Measurements from ENCODE around the gene FAM161B.
"Not testable (repeated sequence)": the region's sequence is repeated elsewhere in the genome, so short reads cannot be mapped to it uniquely, and the experiment has no call there.

The FAM161B gene

DNA sequence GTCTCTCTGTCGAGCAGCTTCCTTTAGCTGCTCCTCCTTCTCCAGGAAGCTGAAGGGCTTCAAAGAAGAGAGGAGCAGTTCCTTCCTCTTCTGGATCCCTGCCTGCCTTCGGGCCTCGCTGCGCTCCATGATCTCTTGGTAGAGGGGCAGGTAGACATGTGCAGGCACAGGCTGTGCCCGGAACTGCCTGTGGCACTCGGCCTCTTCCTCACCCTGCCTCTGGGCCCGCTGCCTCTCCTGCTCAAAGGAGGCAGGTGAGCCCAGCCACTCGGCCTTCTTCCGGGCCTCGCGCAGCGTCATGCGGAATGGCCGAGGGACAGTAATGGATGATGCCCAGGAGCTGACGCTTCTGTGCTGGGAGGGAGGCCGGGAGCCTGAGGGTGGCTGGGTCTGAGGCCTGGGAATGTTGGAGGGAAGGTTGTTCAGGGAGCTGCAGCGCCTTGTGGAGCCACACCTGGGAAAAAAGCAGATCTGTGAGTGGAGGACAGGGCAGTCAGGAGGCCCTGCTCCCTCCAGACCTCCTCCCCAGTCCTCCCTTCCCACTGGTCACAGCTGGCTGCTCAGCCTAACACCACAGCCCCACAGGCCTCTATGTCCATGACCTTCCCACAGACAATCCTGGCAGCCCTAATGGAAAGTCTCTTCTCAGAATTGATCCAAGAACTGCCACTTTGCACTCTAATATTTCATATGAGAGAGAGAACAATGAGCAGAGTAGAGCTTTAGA lies 5.3 kb downstream of the FAM161B start:
- intact Hi-C loops (cut with DNase I), result loop anchor here (10.0 kb wide), 1 partner anchor 230 kb away; the partner anchor contains the start of gene PNMA1
- no peak for DNase-seq

DNA sequence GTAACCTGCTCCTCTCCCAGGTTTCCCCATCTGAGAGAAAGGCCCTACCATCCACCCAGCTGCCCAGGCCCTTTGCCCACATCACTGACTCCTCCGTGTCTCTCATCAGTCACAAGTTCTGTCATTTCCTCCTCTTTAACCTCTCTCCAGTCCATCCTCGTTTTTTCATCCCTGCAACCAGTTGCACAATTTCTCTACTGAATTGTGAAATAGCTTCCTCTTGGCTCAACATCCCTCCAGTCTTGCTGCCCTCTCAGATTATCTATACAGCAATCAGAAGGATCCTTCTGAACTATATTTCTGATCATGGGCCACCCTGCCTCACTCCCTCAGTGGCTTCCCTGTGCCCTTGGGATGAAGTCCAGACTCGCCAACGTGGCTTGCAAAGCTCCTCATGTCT lies 6.8 kb downstream of the FAM161B start:
- no peak for DNase-seq
- intact Hi-C loops (cut with DNase I), result loop anchor here (10.0 kb wide), 1 partner anchor 228 kb away; the partner anchor contains the start of gene PNMA1

DNA sequence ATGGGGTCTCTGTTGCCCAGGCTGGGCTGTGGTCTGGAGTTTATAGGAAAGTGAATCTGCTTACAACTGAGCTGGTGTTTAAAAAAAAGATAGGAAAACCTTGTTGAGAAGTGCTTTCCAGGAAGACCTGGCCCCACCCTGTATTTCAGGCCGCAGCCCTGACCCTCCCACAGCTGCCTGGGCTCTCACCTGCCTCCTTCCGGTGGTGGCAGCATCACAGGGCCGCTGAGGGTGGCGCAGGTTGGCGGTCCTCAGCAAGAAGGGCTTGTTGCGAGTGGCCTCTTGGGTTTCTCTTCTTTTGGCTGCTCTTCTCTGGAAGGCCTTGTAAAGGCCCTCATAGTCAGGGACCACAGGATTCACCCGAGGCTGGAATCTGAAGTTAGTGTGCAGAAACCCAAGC lies 7.7 kb downstream of the FAM161B start:
- intact Hi-C loops (cut with DNase I), result loop anchor here (10.0 kb wide), 1 partner anchor 227 kb away; the partner anchor contains the start of gene PNMA1
- DNase-seq, result no peak

DNA sequence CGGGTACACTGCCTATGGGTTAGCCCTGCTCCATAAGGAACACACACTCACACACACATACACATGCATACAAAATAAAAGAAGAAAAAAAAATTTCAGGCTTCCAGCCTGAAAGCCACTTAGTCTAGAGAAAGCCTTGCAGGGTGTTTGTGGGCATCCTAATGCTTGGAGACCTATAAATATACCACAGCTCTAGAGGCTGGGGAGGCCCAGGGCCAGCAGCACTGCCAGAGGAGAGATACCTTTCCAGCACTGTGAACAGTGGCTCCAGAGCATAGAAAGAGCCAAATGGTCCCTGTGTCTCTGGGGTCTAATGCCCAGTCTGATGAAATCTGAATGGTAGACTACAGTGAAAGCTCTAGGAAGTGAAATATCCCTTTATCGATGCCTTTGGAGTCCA lies 12.9 kb downstream of the FAM161B start:
- intact Hi-C loops (cut with DNase I), result no loop called here
- DNase-seq, result no peak

DNA sequence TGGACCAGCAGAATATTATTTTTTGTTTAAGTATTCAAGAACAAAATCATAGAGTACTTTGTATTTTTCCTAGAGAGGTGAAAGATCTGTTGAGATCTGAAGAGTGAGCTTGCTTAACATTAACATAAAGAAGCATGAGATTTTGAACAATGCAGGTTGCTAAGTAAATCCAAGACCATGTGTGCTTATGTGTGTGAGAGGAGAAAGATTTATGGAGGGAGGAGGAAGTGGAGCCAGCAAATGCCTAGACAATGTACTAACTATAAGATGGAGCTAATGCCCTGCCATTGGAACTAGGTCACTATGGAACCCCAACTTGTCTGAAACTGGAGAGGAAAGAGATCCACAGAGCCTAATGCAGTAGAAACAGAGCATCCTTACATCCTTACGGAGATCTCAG lies 13.3 kb downstream of the FAM161B start:
- DNase-seq, result no peak
- intact Hi-C loops (cut with DNase I), result no loop called here

DNA sequence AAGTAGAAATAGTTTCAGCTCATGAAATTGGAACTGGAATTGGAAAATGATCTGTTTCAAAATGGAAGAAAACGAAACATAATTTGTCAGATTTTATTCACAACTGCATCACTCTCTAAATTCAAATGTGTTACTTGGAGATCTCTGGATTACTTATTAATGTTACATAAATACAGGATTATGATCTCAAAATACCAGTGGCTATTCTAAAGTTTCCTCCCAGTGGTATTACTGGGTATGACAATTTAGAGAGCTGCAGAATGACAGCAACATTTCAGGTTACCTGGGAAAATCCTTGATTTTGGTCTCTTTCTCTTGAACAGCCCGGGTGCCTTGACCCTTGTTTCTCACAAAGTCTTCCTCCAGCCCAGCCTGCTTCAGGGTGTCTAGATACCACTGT lies 14.2 kb downstream of the FAM161B start:
- intact Hi-C loops (cut with DNase I), result no loop called here
- DNase-seq, result no peak

DNA sequence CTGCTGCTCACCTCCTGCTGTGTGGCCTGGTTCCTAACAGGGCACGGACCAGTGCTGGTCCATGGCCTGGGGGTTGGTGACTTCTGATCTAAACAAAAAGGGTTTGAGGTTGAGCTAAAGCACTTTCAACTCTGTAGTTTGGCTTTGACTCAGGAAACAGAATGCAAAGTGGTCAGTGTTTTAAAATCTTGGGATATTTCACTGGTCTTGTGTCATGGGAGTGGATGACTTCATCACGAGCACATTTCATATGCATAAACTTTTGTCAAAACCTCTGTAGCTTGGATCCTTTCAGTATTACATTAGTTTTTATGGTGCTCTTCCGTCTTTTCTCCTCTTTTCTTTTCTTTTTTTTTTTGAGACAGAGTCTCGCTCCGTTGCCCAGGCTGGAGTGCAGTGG lies 25.6 kb downstream of the FAM161B start:
- intact Hi-C loops (cut with DNase I), result no loop called here
- DNase-seq, result no peak

DNA sequence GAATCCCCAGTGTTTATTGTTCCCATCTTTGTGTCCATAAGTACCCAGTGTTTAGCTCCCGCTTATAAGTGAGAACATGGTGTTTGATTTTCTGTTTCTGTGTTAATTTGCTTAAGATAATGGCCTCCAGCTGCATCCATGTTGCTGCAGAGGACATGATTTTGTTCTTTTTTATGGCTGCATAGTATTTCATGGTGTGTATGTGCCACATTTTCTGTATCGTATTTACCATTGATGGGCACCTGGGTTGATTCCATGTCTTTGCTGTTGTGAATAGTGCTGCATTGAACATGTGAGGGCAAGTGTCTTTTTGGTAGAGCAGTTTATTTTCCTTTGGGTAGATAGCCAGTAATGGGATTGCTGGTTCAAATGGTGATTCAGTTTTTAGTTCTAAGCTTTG lies 30.4 kb downstream of the FAM161B start:
- intact Hi-C loops (cut with DNase I); DNase-seq: not testable (repeated sequence)

DNA sequence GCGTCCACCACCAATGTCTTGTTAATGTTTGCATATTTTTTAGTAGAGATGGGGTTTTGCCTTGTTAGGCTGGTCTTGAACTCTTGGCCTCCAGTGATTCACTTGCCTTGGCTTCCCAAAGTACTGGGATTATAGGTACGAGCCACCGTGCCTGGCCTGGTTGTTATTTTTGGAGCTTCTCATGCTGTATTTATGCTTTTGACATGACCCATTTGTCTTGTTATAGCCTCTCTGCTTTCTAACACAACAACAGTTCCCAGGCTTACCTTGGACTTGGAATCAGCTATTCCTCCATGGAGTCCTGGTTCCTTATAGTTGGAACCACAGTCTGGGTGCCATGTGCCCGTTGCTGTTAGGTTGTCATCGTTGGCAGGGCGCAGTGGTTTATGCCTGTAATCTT lies 33.6 kb downstream of the FAM161B start:
- no peak for DNase-seq
- intact Hi-C loops (cut with DNase I), result no loop called here

DNA sequence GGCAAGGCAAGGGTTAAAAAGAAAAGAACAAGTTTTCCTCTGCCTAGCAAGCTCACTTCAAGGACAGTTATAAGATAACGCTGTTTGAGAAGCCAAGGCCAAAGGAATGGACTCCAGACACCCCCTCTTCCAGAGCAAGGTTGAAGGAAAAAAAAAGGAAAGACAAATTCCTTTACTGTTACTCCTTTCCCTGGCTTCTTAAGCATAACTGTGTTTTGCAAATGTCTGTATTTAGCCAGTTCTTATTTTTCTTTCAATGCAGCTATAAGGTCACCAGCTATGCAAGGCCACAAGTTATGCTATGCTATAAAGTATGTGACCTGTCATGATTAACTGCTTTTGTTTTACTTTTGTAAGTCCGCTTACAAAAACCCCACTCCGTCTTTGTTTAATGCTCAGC lies 36.6 kb downstream of the FAM161B start:
- DNase-seq, result no peak
- intact Hi-C loops (cut with DNase I), result no loop called here

DNA sequence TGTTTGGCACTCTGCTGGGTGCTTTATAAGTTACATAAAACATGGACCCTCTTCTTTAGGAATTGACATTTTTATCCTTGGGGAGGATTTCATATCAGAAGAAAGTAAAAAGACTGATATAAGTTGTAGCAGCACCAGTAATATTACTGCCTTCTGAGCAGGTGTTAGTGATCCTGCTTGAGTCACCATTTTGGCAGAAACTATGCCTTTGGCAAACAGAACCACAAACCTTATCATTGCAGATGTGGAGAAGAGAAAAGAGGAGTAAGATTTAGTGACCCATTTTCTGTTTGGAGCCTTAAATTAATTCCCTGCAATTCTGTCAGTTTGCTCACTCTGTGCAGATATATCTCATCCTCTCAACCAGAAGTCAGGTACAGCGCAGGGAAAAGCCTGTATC lies 40.2 kb downstream of the FAM161B start:
- no peak for DNase-seq
- intact Hi-C loops (cut with DNase I), result no loop called here

DNA sequence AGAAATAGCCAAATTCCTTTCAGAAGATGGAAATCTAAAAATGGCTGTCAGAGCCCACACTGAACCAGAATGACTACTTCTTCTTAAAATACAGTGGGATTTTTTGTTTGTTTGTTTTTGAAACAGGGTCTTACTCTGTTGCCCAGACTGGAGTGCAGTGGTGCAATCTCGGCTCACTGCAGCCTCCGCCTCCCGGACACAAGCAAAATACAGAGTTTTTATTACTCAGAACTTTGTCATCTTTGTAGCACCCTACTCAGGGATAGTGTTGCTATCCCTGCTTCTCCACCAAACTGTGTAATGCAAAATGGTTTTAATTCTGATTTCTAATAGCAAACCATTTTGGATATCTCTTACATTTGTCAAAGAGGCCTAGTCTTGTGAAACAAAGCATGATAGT lies 46.9 kb downstream of the FAM161B start:
- DNase-seq, result no peak
- intact Hi-C loops (cut with DNase I), result no loop called here

DNA sequence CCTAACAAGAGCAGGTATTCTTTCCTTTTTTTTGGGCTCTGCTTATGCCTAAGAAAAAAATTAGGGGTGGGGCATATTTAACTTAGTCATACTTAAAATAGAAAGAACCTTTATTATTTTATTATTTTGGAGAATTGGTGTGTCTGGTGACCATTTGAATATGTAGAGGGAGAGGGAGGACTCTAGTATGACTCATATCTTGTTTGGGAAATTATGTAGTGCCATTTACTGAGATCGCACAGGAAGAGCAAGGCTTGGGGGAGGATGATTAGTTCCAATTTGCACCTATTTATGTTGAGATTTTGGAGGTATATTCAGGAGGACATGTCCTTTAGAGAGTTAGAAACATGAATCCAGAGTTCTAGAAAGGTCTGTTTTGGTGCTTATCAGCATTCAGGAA lies 53.4 kb downstream of the FAM161B start:
- DNase-seq, result no peak
- intact Hi-C loops (cut with DNase I), result no loop called here

DNA sequence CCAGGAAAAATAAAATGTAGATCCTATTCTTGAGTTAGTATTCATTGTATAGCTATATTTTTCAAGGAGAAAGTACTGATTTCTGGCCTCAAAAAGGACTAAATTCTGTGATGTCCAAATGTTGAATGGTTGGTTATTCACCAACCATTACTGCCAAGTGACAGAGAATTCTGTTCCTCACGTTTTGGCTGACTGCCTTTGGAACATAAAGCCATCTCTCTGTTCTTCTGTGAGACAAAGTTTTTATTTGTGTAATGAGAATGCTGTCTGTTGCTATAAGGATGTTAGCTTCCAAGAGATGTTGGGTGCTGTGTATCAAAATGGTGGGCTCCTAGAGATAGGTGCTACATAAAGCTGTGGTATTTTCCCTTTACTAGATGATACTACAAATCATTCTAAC lies 54.0 kb downstream of the FAM161B start:
- DNase-seq, result no peak
- intact Hi-C loops (cut with DNase I), result no loop called here

DNA sequence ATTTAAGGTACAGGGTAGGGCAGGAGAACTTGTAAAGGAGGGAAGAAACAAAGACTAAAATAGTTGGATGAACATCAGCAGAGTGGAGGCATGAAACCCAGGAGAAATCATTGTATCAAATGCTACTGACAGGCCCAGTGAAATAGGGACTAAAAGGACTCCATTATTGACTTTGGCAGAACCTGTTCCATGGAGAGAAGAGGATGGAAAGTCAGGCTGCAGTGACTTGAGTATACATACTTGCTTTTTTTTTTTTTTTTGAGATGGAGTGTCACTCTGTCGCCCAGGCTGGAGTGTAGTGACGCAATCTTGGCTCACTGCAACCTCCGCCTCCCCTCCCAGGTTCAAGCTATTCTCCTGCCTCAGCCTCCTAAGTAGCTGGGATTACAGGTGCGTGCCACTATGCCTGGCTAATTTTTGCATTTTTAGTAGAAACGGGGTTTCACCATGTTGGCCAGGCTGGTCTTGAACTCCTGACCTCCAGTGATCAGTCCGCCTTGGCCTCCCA lies 55.7 kb downstream of the FAM161B start:
- intact Hi-C loops (cut with DNase I); DNase-seq: not testable (repeated sequence)

DNA sequence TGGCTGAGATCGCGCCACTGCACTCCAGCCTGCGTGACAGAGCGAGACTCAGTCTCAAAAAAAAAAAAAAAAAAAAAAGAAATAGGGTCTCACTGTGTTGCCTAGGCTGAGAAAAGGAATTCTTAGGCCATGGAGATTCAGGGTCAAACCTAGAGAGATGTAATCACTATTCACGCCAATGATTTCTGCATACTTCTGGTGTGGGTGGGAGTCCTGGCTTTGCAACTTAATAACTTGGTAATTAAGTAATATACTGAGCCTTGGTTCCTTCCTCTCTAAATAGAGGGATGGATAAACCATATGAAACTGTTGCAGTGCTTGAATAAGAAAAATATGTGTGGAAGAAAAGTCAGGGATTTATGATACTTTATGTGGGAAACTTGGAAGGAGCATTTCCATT lies 60.5 kb downstream of the FAM161B start:
- DNase-seq, result no peak
- intact Hi-C loops (cut with DNase I), result no loop called here

DNA sequence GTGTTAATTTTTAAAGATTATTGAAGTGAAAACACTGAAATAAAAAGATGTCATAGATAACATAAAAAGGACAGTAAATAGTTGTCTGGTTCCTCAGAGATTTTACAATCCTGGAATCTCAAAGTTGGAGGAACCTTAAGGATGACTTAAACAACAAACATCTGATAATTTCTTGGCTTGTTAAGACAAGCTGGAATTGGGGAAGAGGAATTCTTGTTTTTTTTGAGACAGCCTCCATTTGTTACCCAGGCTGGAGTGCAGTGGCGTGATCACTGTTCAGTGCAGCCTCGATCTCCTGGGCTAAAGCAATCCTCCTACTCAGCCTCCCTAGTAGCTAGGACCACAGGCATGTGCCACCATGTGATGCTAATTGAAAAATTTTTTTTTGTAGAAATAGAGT lies 60.9 kb downstream of the FAM161B start:
- intact Hi-C loops (cut with DNase I), result no loop called here
- DNase-seq, result no peak

DNA sequence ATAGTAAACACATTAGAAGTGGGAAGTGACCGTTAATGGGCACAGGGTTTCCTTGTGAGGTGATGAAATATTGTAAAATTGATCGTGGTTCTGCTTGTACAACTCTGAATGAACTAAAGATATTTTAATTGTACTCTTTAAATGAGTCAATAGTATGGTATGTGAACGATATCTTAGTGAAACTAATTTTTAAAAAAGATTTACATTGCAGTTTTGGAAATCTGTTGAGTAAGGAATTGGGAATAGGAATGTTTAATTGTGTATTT lies 61.5 kb downstream of the FAM161B start:
- no peak for DNase-seq
- intact Hi-C loops (cut with DNase I), result no loop called here

DNA sequence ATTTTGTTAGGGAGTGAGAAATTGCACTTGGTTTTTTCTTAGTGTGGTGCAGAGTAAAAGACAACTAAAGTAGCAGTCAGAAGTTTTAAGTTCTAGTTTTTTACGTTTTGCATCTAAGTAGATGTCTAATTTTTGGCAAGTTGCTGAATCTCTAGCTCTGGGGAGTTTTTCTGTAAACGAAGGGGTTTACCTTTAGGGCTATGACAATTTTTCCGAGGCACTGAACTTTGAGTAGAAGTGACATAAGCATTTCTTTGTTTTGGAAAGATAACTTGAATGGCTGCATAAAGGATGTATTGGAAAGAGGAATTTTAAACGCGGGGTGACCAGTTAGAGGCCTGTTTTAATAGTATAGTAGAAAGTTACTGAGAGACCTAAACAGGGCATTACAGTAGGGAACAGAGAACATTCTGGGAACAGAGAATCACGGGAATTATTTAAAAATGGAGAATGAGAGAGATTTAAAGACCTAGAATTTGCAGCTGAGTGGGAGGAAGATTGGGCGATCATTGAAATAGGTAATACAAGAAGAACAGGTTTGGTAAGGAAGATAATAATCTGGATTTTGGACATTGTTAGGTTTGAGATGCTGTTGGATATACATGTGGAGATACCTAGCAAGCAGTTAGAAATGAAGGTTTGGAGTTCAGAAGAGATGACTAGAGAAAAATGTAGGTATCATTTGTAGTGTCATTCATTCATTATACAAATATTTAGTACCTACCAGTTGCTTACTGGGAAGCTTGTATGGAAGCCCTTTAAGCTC lies 62.0 kb downstream of the FAM161B start:
- no peak for DNase-seq
- intact Hi-C loops (cut with DNase I), result no loop called here

DNA sequence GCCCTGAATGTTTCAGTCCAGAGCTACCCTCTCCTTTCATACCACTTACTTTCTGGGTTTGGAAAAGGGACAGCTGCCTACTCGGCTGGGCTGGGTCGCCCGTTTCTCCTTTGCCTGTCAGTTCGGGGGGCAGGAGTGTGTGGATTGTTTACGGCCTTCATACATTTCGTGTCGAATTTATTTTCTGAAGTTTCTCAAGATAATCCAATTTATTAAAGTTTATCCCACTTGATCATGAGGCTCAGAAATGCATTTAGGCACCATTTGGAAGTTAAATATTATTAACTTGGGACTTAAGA lies 62.6 kb downstream of the FAM161B start:
- no peak for DNase-seq
- intact Hi-C loops (cut with DNase I), result no loop called here

DNA sequence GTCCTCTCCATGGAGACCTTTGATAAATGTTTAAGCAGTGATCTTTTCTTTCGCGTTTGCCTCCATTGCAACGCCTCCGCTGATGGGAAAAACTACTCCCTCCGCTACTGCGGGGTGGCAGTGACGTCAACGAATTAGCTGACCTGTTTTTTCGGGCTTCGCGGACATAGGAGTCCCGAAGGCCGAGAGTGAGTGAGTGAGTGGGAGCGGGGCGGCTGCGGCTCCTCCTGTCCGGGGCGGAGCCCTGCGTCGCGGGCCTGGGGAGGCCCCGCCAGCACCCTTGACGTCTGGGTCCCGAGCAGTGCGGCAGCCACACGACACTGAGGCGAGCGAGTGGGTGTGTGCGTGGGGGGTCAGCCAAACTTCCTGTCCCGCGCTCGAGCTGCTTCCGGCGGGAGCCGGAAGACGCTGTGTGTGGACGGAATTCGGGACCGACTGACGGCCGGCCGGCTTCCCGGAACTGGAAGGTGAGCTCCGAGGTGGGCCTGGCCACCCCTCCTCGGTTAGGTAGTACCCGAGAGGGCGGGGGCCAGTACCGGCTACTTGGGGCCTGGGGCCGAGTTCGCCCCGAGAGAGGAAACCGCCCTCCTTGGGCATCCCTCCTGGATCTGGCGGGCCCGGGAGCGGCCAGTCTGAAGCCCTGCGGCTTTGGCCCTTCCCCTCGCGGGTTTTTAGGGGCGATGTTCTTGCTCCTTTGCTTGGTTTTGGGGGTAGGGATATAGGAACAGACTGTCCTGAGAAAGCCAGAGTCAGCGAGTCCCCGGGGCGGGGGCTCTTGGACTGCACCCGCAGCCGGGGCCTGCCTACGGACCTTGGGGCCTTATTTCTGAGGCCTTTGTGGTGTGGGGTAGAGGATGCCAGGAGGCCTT lies 63.2 kb downstream of the FAM161B start, which contains the start of gene ZNF410:
ZNF410 (plus strand) TSS at position 411 of the 869 bp plus-strand sequence. CDS start 5,317 bp downstream, outside the sequence.
- intact Hi-C loops (cut with DNase I), result no loop called here

More for the DNA sequence above, 63.2 kb downstream of the FAM161B start, which contains the start of gene ZNF410:
- DNase-seq, result peak; percentile 75 to 98 (median 89)
